HL-60 (cell line): ENCODE results near the gene HDC.

ENCODE experiments used
- CTCF ChIP-seq: IDR thresholded peaks from one replicate; pipeline ENCODE4 v1.5.1; 2011; ENCODE audit warnings: low read length, control low read depth, inconsistent platforms; ENCODE audit not compliant: insufficient read depth
- REST ChIP-seq: IDR thresholded peaks from 2 replicates; pipeline ENCODE4 v1.6.1; 2012; ENCODE audit warnings: low read depth; ENCODE audit not compliant: insufficient replicate concordance
- SPI1 ChIP-seq: IDR thresholded peaks from 2 replicates; pipeline ENCODE4 v1.6.1; 2012; ENCODE audit warnings: low read depth, mild to moderate bottlenecking, borderline replicate concordance

GRCh38 chr15:50202003-50202402, 63.5 kb downstream of the HDC start:
- no peak for TF ChIP-seq CTCF
- no peak for TF ChIP-seq REST
- no peak for TF ChIP-seq SPI1
